GM19372 (cell line): Measurements from ENCODE around the gene VSIG10L2.

Experiments used
- ATAC-seq: cut with Tn5 transposase; IDR thresholded peaks from one replicate; pipeline ENCODE4 v1.9.1; 2021; ENCODE audit warnings: mild to moderate bottlenecking, low read depth, moderate library complexity; ENCODE audit not compliant: unreplicated experiment

Gene VSIG10L2

DNA sequence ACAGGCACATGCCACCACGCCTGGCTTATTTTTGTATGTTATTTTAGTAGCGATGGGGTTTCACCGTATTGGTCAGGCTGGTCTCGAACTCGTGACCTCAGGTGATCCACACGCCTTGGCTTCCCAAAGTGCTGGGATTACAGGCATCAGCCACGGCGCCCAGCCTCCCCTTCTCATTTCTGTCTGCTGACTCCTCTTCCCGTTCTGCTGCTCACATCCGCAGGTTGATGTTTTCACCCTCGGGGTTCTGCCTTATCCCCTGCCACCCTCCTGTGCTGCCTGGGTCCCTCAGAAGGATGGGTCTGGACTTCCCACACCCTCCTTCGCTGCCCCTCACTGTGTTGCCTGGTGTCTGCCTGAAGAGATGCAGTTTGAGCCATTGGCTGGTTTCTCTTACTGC is 19.2 kb upstream of the VSIG10L2 start:
- ATAC-seq: no peak

DNA sequence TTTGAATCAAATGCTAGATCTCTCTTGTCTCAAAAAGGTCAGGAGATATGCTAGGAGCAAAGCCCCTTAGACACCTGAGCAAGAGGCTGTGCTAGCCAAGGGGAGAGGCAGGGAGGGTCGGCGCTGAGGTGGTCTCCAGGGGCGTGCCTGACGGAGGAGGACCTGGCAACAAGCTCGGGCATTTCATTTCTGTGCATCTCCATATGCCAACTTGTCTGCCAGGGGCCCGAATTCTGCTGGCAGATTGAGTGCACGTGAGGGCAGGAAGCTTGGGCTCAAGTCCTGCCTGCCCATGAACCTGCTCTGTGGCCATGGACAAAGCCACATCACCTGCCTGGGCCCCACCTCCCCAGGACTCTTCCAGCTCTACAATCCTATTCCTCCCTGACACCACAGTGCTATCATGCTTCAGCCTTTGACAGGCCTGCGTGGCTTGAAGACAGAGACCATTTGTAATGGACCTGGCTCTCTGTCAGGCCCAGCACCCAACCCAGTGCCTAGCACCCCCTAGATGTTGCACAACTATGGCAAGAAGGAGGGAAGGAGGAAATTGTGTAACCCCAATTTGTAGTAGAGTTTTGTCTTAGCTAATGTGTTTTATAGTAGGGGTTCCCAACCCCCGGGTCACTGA is 16.3 kb upstream of the VSIG10L2 start:
- ATAC-seq: no peak

DNA sequence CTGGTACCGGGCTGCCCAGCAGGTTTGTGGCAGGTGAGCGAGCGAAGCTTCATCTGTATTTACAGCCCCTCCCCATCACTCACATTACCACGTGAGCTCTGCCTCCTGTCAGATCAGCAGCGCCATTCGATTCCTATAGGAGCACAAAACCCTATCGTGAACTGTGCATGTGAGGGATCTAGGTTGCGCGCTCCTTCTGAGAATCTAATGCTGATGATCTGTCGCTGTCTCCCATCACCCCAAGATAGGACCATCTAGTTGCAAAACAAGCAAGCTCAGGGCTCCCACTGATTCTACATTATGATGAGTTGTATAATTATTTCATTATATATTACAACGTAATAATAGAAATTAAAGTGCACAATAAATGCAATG is 15.8 kb upstream of the VSIG10L2 start:
- ATAC-seq: no peak

DNA sequence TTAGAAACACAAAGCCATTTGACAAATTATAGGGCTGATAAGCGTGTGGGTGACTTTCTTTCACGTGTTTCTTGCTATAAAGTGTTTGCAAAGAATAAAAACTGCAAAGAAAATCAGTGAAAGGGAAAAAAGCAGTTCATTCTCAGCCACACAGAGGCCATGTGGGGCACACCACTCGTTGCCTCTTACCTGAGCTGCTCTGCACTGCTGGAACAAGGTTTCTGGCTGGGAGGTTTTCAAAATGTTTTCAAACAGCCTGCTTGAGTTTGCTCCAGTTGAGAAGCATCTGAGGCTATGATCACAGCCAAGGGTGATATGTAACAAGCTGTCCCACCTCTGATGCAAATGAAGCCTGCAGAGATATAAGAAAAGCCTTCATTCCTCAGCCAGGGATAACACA is 14.7 kb upstream of the VSIG10L2 start:
- ATAC-seq: no peak

DNA sequence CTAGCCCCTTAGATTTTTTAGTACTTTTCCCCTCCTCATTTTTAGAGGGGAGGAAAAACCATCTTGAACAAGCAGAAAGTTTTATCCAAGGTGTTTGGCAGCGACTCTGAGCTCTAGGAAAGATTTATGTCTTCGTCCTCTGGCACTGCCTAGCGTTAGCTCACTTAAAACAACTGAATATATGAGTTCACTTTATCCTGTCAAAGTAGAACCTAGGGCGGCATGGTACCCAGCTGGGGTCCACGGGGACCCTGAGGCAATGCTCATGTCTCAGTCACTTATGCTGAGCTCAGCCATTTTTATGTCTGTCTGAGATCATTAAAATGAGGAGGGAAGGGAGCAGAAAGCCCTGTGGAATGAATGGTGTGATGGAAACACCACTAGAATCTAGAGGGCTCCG is 14.2 kb upstream of the VSIG10L2 start:
- ATAC-seq: no peak

DNA sequence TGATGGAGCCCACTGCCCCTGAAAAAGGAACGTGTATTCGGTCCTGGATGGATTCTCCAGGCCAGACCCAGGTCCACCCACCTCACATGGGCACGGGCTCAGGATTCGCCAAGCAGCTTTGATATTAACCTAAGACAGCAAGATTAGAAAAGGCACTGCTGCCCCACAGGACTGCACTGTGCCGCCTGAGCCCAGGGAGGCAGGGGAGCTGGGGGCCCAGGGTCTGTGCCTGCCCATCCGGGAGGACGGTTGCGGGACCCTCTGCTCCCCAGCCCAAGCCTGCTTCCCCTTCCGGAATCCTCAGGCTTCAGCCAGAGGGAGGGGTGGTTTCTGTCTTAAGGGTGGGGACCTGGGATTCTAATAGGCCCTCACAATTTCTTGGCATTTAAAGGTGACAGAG is 13.5 kb upstream of the VSIG10L2 start:
- no peak for ATAC-seq

DNA sequence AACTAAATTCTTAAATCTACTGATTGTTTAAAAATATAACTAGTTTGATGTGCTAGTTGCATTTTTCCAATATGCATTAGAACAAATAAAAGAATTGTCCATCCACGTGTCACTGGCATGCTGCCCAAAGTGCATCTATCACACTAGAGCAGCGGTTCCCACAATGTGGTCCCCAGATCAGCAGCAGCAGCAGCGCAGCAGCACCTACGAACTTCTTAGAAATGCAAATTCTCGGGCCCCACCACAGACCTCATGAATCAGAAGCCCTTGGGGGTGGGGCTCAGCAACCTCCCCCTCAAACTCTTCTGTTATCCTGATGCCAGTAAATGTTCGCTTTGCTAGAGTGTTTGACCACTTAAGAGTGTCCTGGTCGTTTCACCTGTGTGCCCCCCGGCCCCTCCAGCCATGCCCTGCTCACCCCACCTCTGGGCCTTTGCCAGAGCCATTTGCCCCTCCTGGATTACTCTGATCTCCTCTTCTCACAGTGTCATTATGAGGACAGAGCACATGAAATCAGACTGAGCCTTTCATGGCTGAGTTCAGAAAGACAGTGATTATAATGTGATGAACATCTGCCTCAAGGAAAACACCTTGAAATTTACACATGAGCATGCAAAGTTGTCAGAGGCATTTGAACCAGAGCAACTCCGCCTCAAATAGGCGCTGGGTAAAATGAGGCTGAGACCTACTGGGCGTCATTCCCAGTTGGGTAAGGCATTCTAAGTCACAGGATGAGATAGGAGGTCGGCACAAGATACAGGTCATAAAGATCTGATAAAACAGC is 12.6 kb upstream of the VSIG10L2 start:
- ATAC-seq: no peak

DNA sequence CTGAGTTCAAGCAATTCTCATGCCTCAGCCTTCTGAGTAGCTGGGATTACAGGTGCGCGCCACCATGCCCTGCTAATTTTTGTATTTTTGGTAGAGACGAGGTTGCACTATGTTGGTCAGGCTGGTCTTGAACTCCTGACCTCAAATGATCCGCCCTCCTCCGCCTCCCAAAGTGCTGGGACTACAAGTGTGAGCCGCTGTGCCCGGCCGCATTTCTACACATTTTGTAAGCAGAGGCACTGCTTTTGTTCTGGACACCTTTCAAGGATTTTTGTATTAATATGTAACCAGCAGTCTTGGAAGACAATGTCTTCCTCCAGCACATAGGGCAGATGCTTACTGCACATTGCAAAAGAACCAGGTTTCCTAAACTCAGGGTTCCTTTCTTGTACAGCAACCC is 11.4 kb upstream of the VSIG10L2 start:
- ATAC-seq: no peak

DNA sequence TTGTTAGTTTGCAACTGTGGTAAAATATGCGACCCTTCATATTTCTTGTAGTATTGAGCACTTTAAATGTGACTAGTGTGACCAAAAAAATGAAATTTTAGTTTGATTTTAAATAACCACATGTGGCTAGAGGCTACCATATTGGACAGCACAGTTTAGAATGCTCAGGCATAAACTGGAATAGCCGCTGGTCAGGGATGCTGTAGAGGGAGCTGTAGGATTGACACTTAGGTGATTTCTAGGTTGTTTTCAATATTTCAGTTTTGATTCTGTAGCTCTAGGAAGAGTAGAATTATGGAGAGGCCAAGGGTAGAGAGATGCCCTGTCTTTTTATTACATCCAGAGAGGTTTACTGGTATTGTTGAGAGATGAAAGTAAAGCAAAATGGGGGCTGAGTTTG is 10.8 kb upstream of the VSIG10L2 start:
- ATAC-seq: no peak

DNA sequence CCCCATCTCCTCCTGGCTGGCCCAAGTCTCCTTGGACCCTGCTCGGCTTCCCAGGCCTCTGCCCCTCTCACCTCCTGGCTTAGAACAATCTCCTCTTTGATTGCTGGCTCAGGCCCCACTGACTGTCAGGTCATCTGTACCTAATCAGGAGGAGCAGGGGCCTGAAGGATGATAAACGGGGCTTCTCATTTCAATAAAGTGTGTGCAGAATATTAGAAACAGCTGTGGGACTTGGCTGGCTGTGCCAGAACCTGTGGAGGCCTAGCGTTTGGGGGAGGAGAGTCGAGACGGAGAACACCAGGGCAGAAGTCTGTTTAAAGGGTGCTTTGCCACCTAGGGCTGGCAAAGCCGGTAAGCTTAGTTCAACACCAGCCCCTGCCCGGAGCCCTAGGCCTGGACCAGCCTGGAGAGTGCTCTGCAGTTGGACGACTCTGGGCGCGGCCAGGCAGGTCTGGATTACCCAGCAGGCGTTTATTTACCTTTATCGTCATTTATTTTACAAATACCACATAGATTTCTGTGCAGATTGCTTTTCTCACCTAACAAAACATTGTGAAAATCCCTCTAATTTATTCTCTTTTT is 10.1 kb upstream of the VSIG10L2 start:
- no peak for ATAC-seq

DNA sequence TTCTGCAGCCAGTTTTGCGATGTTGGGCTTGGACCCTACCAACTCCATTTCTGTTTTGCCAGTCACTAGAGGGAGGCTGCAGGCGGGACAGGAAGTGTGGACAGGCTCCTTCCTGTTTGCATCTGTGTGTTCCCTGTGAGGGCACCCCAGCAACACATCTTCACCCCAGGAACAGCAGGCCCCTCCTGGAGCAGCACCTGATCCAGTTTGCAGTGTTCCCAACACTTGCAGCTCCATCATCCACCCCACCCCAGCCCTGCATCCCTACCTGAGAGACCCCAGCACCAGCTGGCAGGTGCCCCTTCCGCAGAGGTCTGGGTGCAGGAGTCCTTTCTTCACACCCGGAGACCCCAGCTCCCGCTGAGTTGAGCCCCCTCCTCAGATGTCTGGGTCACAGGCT is 7.4 kb upstream of the VSIG10L2 start:
- no peak for ATAC-seq

DNA sequence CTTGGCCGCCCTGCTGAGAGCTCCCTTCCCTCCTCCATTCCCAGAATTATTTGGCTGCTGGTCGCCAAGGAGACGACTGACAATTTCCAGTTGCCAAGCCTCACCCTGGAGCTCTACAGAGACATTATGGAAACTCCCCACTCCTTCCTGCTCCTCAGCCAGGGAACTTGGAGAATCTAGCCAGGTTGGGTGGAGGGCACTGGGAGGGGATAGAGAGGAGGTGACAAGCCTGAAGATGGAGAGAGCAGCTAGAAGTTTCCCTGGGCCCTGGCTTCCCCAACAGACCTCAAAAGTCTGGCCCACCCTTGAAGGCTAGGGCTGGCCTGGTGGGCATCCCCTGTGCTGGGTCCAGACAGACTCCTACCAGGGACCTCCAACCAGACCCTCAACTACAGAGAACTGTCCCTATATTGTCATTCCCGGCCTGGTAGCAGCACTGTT is 6.7 kb upstream of the VSIG10L2 start:
- no peak for ATAC-seq

DNA sequence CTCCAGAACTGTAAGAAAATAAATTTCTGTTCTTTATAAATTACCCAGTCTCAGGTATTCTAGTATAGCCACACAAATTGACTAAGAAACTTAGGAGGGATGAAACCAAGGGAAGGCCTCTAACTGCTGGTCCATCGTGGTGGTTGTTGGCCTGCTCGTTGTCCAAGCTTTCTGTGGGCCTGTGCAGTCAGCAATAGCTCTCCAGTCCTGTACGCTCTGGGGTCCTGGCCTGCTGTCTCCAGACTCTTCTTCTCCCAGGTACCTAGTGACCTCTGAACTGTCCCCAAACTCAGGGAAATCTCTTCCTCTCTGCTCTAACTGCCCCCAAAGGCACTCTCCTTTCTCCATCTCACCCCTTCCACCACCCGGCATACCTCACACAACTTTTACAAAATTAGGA is 5.7 kb upstream of the VSIG10L2 start:
- ATAC-seq: no peak

DNA sequence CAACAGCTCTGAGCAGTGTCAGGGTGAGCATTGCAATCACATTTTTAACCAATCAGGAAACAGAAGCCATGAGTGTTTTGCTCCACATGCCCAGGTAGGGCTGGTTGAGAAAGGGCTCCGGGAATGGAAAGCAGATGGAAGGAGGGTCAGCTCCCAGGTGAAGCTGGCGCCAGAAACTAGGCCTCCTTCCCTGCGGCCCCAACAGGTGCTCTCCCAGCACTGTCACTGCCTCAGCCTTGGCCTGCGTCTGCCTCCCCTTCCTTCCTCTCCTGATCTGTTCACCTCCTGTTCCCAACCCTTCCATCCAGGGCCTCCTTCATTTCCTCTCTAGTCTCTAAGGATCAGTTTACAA is 4.6 kb upstream of the VSIG10L2 start:
- ATAC-seq: no peak

DNA sequence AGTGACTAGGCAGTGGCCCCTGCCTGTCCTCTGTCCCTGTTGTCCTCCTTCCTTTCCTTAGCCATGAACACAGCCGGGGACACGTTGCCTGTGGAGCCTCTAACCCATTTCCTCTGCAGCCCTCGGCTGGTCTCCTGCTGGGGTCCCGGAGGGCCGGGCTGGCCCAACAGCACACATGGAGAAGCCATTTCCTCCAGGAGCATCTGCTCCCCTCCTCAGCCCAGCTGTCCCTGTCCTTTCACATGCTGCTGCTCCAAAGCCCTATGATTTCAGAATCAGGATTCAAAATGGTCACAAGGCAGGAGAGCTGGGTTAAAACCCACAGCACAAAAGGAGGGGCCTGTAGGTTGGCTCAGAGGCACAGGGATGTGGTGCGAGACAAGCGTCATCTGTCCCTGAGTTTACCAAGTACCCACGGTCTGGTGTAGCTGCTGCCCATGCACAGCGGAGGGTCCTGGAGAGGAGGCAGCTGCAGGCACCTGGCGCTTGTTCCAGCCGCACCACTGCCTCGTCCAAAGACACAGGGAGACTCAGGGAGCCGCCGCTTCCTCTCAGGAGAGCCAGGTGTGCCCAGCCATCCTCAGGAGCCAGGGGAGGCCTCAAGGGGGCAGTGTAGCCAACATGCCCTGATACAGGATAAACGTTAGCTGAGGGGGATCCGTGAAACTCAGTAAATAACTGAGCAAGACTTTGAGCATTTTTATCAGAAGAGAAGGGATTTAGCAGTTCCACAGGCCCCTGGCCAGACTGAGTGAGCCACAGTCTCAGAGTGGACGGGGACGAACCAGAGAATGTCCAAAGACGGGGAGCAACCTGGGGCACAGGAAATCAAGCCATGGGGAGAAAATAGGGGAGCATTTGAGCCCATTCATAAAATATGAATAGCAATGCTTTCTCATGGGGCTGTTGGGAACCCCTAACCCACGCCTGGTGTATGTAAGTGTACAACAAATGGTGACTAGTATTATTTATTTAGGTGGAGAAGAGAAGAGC is 3.9 kb upstream of the VSIG10L2 start:
- no peak for ATAC-seq

DNA sequence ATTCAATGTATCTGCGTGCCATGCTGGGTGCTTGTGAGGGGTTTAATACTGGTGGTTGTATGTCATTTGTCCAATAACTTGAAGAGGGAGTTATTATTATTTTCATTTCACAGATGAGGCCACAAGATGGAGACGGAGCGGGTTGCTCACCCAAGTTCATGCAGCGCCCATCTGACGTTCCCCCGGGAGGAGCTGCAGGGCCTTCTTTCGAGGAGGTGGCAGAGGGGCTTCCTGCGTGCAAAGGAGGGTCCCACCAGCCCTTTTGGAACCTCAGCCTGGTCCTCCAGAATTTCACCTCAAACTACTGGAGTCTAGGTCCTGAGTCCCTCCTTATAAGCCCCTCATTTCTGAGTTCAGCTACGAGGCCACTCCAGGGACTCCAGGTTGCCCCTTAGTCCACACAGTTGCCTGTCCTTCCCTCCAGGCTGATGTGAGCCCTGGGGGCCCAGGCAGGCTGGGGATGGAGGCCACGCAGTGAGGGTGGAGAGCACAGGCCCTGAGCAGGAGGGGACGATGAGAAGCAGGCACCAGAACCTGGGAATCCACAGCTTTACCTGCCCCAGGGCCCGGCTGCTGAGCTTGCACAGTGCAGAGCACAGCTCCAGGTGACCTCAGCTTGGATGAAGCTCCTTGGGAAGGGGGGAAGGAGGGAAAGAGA is 2.9 kb upstream of the VSIG10L2 start:
- ATAC-seq: no peak

DNA sequence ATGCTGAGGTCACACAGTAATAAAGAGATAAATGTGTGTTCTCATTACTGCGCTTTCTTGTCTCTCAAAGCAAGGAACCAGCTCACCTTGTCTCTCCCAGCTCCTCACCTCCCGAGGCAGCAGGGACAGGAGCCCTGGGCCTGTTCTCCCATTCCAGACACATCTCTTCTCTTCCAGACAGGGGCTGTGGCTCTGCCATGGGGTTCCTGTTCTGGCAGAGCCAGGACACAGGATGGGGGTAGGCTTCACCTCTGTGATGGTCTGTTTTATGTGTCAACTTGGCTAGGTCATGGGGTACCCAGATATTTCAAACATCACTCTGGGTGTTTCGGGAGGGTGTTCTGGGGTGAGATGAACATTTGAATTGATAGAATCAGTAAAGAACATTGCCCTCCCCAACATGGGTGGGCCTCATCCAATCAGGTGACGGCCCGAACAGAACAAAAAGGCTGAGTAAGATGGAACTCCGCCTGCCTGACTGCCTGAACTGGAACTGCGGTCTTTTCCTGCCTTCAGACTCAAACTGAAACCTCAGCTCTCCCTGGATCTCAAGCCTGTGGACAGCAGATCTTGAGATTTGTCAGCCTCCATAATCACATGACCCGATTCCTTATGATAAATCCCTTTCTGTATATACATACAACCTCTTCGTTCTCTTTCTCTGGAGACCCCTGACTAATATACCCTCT is 2.0 kb upstream of the VSIG10L2 start:
- ATAC-seq: no peak

DNA sequence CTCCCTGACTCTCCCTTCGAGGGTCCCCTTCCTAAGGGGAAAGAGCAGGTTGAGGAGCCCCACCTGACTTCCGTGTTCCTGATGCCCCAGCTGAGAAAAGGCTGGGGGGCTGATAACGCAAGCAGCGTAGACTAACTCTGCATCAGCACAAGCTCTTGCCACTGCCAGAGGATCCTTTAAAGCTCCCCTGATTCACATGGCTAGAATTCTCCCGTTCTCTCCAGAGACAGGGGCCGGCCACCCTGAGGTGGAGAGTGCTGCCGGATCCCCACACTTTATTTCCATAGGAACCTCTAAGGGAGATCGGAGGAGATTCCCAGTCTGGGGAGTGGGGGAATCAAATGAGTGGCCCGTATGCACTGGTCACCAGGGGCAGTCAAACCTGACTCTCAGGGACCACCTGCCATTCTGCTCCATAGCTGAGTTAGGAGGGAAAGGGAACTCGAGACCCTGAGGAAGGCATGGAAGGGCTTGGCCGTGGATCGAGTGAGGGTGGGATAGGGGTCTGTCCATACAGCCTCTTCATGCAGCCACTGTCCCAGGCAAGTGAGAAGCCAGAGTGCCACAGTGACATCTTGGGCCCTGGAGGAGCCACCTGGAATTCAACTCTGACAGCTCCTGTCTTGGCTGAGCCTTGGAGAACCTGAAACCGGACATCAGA is 1.4 kb upstream of the VSIG10L2 start:
- no peak for ATAC-seq
